ENCODE results near the gene GALNT9.

GALNT9 gene

DNA sequence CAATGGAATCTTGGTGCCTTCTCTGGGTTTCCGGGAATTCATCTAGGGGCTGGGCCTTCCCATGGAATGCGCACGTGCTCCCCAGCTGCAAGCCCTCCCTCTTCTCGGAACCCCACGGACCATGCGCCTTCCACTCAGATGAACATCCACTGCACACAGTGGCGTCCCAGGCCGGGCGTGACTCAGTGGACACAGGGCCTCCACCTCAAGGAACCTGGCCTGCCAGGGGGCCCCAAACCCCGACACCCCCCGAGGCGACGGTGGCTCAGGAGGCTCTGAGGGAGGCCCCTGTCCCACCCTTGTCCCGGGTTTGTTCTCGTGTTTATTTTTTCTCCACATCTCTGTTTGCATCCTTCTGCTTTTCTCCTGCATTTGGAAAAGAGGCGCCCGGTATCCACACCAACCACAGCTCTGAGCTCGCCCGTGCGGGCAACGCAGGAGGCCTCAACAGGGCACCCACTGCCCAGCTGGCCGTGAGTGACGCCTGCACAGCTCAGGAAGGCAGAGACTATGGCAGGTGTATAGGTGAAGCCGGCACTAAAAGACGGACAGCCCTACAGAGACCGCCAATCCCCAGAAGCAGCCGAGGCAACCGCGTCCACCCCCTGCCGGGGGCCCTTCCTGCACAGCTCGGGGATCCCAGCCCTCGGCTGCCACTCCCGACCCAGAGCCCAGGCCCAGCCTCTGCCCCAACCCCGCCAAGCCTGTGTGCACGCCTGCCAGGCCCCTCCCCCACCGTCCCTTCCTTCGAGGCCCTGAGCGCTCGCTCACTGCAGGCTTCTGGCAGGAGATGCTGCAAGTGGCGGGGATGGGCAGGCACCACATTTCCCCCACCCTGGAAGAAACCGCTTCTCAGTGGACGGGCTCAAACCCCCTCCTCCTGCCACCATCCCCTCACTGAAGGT lies 23.8 kb upstream of the GALNT9 start:
- Mint-ChIP-seq H3K4me3 (no peak overlapping the region), H3K27ac (no peak overlapping the region), H3K36me3 (ENCODE audit: low read depth) (no peaks in the 10 kb centered on the region), H3K4me1 (ENCODE audit: low read depth) (no peaks in the 10 kb centered on the region), H3K27me3 (no peaks in the 10 kb centered on the region), H3K9me3 (no peaks in the 10 kb centered on the region)

GRCh38 chr12:132351751-132352495 lies 22.5 kb upstream of the GALNT9 start:
- no peak overlapping the region for H3K27ac Mint-ChIP-seq
- no peaks in the 10 kb centered on the region for H3K4me1 Mint-ChIP-seq (ENCODE audit: low read depth)
- H3K27me3 Mint-ChIP-seq, result no peaks in the 10 kb centered on the region
- no peaks in the 10 kb centered on the region for H3K9me3 Mint-ChIP-seq
- no peaks in the 10 kb centered on the region for H3K36me3 Mint-ChIP-seq (ENCODE audit: low read depth)
- no peak overlapping the region for H3K4me3 Mint-ChIP-seq

DNA sequence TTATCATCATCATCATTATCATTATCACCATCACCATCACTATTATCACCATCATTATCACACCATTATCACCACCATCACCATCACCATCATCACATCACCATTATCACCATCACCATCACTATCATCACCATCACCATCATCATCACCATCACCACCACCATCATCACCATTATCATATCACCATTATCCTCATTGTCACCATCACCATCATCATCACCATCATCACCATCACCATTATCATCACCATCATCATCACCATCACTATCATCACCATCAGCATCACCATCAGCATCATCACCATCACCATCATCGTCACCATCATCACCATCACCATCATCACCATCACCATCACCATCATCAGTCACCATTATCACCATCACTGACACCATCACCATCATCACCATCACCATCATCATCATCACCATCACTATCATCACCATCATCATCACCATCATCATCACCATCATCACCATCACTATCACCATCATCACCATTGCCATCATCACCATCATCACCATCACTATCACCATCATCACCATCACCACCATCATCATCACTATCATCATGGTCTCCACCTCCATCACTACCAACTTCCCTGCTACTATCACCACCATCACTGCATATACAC lies 20.2 kb upstream of the GALNT9 start:
- Mint-ChIP-seq H3K27ac (no peak overlapping the region), H3K4me3 (no peak overlapping the region), H3K9me3 (no peaks in the 10 kb centered on the region), H3K4me1 (ENCODE audit: low read depth) (no peaks in the 10 kb centered on the region), H3K36me3 (ENCODE audit: low read depth) (no peaks in the 10 kb centered on the region), H3K27me3 (peaks cover 4% of the 10 kb centered on the region)

DNA sequence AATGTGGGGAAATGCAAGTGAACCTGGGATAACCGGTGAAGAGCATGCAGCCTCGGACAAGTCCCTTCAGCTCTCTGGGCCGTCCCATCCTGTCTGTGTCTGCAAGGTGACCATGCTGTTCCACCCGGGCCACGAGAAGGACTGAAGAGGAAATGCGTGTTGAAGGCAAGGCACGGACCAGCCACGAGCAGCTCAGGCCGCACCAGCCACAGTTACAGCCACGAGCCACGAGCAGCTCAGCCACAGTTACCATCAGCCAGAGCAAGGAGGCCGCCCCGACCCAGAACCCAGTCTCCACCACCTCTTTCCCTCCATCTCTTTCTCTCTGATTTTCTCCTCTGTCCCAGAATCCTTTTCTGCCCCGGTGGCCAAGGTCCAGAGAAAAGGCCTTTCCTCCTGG lies 18.8 kb upstream of the GALNT9 start:
- H3K4me1 Mint-ChIP-seq (ENCODE audit: low read depth), result peaks cover 2% of the 10 kb centered on the region
- peaks cover under 1% of the 10 kb centered on the region for H3K9me3 Mint-ChIP-seq
- H3K27me3 Mint-ChIP-seq, result peaks cover 10% of the 10 kb centered on the region
- H3K4me3 Mint-ChIP-seq, result no peak overlapping the region
- H3K36me3 Mint-ChIP-seq (ENCODE audit: low read depth), result no peaks in the 10 kb centered on the region
- no peak overlapping the region for H3K27ac Mint-ChIP-seq

DNA sequence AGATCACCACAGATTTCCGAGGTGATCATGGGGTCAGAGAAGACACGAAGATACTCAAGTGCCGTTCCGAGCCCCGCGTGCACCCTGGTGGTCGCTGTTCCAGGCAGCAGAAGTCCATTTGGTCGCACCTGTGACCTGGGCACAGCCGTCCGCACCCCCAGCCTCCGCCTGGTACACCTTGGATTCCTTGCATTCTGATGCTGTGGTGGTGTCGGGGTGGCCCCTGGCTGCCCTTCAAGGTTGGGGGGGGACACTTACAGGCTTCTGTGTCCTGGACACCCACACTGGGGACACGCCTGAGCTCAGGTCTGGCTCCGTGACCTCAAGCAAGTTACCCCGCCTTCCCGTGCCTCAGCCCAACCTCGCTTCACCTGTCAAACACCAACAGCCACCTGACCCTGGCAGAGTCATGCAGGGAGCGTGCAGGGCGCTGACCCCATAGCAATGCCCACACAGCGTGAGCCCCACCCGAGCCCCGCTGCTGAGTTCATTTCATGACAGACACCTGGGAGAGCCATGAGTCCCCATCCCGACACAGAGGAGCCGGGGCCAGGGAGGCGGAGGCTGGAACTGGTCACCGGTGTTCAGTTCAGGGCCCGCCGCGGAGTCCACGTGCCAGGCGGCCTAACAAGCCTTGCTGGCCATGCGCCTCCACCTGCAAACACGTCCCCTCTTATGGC lies 17.9 kb upstream of the GALNT9 start:
- H3K27me3 Mint-ChIP-seq, result peaks cover 17% of the 10 kb centered on the region
- H3K9me3 Mint-ChIP-seq, result peaks cover 4% of the 10 kb centered on the region
- H3K4me1 Mint-ChIP-seq (ENCODE audit: low read depth), result peaks cover 6% of the 10 kb centered on the region
- no peak overlapping the region for H3K4me3 Mint-ChIP-seq
- H3K36me3 Mint-ChIP-seq (ENCODE audit: low read depth), result no peaks in the 10 kb centered on the region
- no peak overlapping the region for H3K27ac Mint-ChIP-seq

- H3K4me3 Mint-ChIP-seq, result no peak overlapping the region
- H3K4me1 Mint-ChIP-seq (ENCODE audit: low read depth), result peaks cover 6% of the 10 kb centered on the region
- H3K9me3 Mint-ChIP-seq, result peaks cover 4% of the 10 kb centered on the region
- H3K36me3 Mint-ChIP-seq (ENCODE audit: low read depth), result no peaks in the 10 kb centered on the region
- H3K27ac Mint-ChIP-seq, result no peak overlapping the region
- peaks cover 17% of the 10 kb centered on the region for H3K27me3 Mint-ChIP-seq
These were observed 17.2 kb upstream of the GALNT9 start for GRCh38 chr12:132346471-132347175.

- Mint-ChIP-seq H3K4me3 (no peak overlapping the region), H3K4me1 (ENCODE audit: low read depth) (peaks cover 6% of the 10 kb centered on the region), H3K36me3 (ENCODE audit: low read depth) (no peaks in the 10 kb centered on the region), H3K9me3 (peaks cover 4% of the 10 kb centered on the region), H3K27ac (no peak overlapping the region), H3K27me3 (peaks cover 17% of the 10 kb centered on the region)
These were observed 16.3 kb upstream of the GALNT9 start for GRCh38 chr12:132345561-132346200.

DNA sequence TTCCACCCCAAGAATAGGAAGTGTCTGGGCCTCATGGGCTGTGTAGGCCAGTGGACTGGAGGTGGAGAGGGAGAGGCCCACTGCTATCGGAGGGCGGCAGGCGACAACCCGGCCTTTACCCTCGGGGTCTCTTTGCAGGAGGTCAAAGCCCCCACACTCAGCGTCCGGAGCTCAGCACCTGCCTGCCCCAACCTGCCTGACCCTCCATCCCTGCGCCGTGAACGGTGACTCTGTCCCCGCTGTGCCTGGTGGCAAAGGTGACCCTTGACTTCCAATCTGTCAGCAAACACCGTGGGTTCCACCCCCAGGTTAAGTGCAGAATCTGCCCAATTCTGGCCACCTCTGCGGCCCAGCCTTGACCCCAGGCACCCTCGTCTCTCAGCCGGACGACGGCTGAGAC lies 15.7 kb upstream of the GALNT9 start:
- Mint-ChIP-seq H3K27me3 (peaks cover 17% of the 10 kb centered on the region), H3K36me3 (ENCODE audit: low read depth) (no peaks in the 10 kb centered on the region), H3K27ac (no peak overlapping the region), H3K9me3 (peaks cover 4% of the 10 kb centered on the region), H3K4me3 (no peak overlapping the region), H3K4me1 (ENCODE audit: low read depth) (peaks cover 6% of the 10 kb centered on the region)

- Mint-ChIP-seq H3K27me3 (peaks cover 17% of the 10 kb centered on the region), H3K9me3 (peaks cover 4% of the 10 kb centered on the region), H3K4me1 (ENCODE audit: low read depth) (peaks cover 6% of the 10 kb centered on the region), H3K27ac (no peak overlapping the region), H3K4me3 (no peak overlapping the region), H3K36me3 (ENCODE audit: low read depth) (no peaks in the 10 kb centered on the region)
These were observed 15.2 kb upstream of the GALNT9 start for GRCh38 chr12:132344601-132345000.

DNA sequence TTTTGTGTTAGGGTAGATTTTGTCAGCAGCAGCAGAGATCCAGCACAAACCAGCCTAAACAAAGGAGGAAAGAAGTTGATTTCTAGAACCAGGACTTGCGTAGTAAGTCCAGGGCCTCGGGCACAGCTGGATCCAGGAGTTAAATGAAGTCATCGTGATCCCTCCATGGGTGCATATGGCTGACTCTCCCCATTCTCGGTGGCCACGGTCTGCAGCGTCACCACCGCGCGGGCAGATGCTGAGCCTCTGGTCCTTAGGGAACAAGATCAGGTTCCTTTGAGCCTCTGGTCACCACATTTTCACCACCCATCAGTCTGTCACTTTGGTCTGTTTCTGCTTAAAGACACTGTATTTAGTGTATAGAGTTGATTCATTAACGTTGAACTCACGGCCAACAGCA lies 14.8 kb upstream of the GALNT9 start:
- Mint-ChIP-seq H3K27me3 (peaks cover 17% of the 10 kb centered on the region), H3K4me3 (no peak overlapping the region), H3K27ac (no peak overlapping the region), H3K9me3 (peaks cover 4% of the 10 kb centered on the region), H3K4me1 (ENCODE audit: low read depth) (peaks cover 6% of the 10 kb centered on the region), H3K36me3 (ENCODE audit: low read depth) (no peaks in the 10 kb centered on the region)

DNA sequence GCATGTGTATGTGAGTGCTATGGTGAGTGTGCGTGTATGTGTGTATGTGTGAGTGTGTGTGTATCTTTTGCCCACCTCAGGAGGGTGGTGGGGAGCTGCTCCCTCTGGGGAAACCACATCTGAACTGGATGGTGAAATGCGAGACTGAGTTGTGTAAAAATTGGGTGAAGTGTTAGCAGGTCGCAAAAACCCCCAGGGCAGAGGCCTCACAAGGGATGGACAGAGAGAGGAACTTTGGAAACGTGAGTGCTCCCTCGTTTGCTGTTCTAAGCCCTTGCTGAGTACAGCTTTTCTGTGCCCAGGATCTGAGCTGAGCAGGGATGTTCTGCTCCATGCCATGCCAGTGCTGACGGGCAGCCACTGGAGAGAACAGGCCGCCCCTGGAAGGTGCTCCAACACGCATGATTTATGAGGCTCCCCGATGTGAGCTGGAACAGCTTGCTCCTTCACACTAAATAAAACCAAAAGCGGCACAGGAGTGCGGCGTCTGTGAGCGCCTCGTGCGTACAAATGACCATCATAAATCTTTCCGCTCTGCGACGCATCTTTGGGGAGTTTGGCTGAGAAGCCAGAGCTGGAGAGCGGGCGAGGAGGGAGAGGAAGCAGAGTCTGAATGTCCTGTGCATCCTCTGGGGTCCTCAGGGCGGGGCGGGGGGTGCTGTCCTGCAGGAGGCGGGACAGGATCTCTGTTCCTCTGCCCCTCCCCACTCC lies 14.1 kb upstream of the GALNT9 start:
- no peak overlapping the region for H3K27ac Mint-ChIP-seq
- H3K4me1 Mint-ChIP-seq (ENCODE audit: low read depth), result peaks cover 6% of the 10 kb centered on the region
- H3K9me3 Mint-ChIP-seq, result peaks cover 4% of the 10 kb centered on the region
- H3K36me3 Mint-ChIP-seq (ENCODE audit: low read depth), result no peaks in the 10 kb centered on the region
- peaks cover 17% of the 10 kb centered on the region for H3K27me3 Mint-ChIP-seq
- no peak overlapping the region for H3K4me3 Mint-ChIP-seq

- Mint-ChIP-seq H3K27ac (no peak overlapping the region), H3K36me3 (ENCODE audit: low read depth) (no peaks in the 10 kb centered on the region), H3K9me3 (peaks cover 4% of the 10 kb centered on the region), H3K4me1 (ENCODE audit: low read depth) (peaks cover 6% of the 10 kb centered on the region), H3K27me3 (peaks cover 20% of the 10 kb centered on the region), H3K4me3 (no peak overlapping the region)
These were observed 13.2 kb upstream of the GALNT9 start for GRCh38 chr12:132342251-132343227.
